Smooth muscle cell (in vitro differentiated cells): ENCODE data around the gene PSMG4. TPM values are rescaled to one million over a fixed set of nuclear protein-coding genes. Genes with fewer than 3 reads are reported as not detected.

ENCODE experiments used
- DNase-seq: peaks from one replicate; lab custom pipeline; 2025; ENCODE audit not compliant: unreplicated experiment; lab: John Stamatoyannopoulos, UW
- H2AFZ ChIP-seq: fragments of 200-600 bp; sonication (generic); 2 replicates; pipeline ENCODE4 v1.6.0; 2016; ENCODE audit warnings: antibody characterized with exemption, low read depth, mild to moderate bottlenecking
- H3F3A ChIP-seq: fragments of 200-600 bp; sonication (generic); 2 replicates; pipeline ENCODE4 v1.6.0; 2017; ENCODE audit warnings: antibody characterized with exemption, low read depth
- H3K27ac ChIP-seq: fragments of 200-600 bp; sonication (generic); 2 replicates; pipeline ENCODE4 v1.5.1; 2016; ENCODE audit warnings: low read depth, mild to moderate bottlenecking
- H3K27me3 ChIP-seq: fragments of 200-600 bp; sonication (generic); 2 replicates; pipeline ENCODE4 v1.6.1; 2016; ENCODE audit warnings: low read depth, mild to moderate bottlenecking
- H3K36me3 ChIP-seq: fragments of 200-600 bp; sonication (generic); 2 replicates; pipeline ENCODE4 v1.5.1; 2016; ENCODE audit warnings: low read depth
- H3K4me1 ChIP-seq: fragments of 200-600 bp; sonication (generic); 2 replicates; pipeline ENCODE4 v1.5.1; 2016; ENCODE audit warnings: low read depth
- H3K4me2 ChIP-seq: fragments of 200-600 bp; sonication (generic); 2 replicates; pipeline ENCODE4 v1.6.0; 2016; ENCODE audit warnings: mild to moderate bottlenecking
- H3K4me3 ChIP-seq: fragments of 200-600 bp; sonication (generic); 2 replicates; pipeline ENCODE4 v1.5.1; 2016; ENCODE audit warnings: mild to moderate bottlenecking
- H3K79me2 ChIP-seq: fragments of 200-600 bp; sonication (generic); 2 replicates; pipeline ENCODE4 v1.6.0; 2016; ENCODE audit warnings: low read depth, mild to moderate bottlenecking
- H3K9ac ChIP-seq: fragments of 200-600 bp; sonication (generic); 2 replicates; pipeline ENCODE4 v1.6.0; 2016; ENCODE audit warnings: low read depth
- H3K9me3 ChIP-seq: fragments of 200-600 bp; sonication (generic); replicated peaks from 2 replicates; pipeline ENCODE4 v1.5.1; 2016; ENCODE audit warnings: low read depth
- H4K20me1 ChIP-seq: fragments of 200-600 bp; sonication (generic); 2 replicates; pipeline ENCODE4 v1.6.0; 2016; ENCODE audit warnings: low read depth
- WGBS: methylation state at CpG from one replicate; pipeline ENCODE4 v1.1.7; 2016; ENCODE audit warnings: low lambda C conversion rate; 5-methylcytosine and 5-hydroxymethylcytosine counted together
- polyA plus RNA-seq: library from polyadenylated mRNA; unstranded; fragments of >200 nt; fragmentation: Nextera tagmentation; extraction: Ambion mirVana; gene quantifications from 2 replicates; pipeline ENCODE4 v1.2.1, GENCODE V29; 2016
- total RNA-seq: library from RNA; depleted of rRNA; stranded (reverse); fragments of >200 nt; gene quantifications from 2 replicates; pipeline ENCODE4 v1.2.3, GENCODE V29; 2014
- TF ChIP-seq, protein P1 (sequence below): fragments of 200-600 bp; sonication (generic); IDR thresholded peaks from 2 replicates; pipeline ENCODE4 v1.5.1; 2017; ENCODE audit warnings: borderline replicate concordance, mild to moderate bottlenecking, antibody characterized with exemption; ENCODE audit not compliant: insufficient read depth, poor library complexity, severe bottlenecking

PSMG4 gene
- total and polyA plus RNA-seq, 2 experiments from 2014 or later: 10.9 to 12.5 TPM

DNA sequence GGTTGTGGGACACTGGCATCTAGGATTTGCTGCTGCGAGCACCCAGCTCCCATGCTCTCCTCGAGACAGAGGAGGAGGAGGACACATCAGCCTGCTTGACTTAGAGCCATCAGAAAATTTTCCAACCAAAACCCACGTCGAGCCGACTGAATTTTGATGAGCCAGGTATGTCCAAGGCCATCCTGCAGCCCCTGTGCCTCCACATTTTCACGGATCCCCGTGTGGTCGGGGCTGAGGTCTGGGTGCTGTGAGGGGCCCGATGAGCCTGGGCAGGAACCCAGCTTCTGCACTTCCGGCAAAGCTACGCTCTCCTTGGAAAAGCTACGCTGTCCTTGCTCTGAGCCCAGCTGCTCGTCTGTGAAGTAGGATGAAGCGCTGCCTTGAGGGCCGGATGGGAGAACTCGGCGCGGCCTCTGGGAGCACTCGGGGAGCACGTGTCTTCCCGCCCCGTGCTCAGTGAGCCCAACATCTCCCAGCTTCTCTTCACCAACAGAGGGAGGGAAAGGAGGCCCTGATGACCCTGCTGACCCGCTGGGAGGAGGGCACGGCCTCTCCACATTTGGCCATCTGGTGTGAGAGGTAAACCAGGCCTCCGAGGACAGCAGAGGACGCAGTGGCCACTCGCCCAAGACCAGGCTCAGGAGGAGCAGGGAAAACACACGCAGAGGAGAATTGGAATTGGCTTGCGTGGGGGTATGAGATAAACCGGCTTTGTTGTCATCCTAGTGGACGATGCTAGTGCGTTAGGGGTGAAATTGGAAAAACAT is 33.9 kb downstream of the PSMG4 start:
- Histone ChIP-seq H2AFZ (no peak overlapping the region), H3K79me2 (no peaks in the 10 kb centered on the region), H3F3A (no peaks in the 10 kb centered on the region), H3K4me3 (no peak overlapping the region), H3K36me3 (no peaks in the 10 kb centered on the region), H4K20me1 (no peaks in the 10 kb centered on the region), H3K4me1 (no peaks in the 10 kb centered on the region), H3K9me3 (no peaks in the 10 kb centered on the region), H3K4me2 (no peak overlapping the region), H3K9ac (no peak overlapping the region), H3K27ac (no peak overlapping the region), H3K27me3 (no peaks in the 10 kb centered on the region)
- TF ChIP-seq, protein P1, sequence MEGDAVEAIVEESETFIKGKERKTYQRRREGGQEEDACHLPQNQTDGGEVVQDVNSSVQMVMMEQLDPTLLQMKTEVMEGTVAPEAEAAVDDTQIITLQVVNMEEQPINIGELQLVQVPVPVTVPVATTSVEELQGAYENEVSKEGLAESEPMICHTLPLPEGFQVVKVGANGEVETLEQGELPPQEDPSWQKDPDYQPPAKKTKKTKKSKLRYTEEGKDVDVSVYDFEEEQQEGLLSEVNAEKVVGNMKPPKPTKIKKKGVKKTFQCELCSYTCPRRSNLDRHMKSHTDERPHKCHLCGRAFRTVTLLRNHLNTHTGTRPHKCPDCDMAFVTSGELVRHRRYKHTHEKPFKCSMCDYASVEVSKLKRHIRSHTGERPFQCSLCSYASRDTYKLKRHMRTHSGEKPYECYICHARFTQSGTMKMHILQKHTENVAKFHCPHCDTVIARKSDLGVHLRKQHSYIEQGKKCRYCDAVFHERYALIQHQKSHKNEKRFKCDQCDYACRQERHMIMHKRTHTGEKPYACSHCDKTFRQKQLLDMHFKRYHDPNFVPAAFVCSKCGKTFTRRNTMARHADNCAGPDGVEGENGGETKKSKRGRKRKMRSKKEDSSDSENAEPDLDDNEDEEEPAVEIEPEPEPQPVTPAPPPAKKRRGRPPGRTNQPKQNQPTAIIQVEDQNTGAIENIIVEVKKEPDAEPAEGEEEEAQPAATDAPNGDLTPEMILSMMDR: no peak
- no peak for DNase-seq
- WGBS: 93% methylated on average over 30 of the region's 32 CpGs

DNA sequence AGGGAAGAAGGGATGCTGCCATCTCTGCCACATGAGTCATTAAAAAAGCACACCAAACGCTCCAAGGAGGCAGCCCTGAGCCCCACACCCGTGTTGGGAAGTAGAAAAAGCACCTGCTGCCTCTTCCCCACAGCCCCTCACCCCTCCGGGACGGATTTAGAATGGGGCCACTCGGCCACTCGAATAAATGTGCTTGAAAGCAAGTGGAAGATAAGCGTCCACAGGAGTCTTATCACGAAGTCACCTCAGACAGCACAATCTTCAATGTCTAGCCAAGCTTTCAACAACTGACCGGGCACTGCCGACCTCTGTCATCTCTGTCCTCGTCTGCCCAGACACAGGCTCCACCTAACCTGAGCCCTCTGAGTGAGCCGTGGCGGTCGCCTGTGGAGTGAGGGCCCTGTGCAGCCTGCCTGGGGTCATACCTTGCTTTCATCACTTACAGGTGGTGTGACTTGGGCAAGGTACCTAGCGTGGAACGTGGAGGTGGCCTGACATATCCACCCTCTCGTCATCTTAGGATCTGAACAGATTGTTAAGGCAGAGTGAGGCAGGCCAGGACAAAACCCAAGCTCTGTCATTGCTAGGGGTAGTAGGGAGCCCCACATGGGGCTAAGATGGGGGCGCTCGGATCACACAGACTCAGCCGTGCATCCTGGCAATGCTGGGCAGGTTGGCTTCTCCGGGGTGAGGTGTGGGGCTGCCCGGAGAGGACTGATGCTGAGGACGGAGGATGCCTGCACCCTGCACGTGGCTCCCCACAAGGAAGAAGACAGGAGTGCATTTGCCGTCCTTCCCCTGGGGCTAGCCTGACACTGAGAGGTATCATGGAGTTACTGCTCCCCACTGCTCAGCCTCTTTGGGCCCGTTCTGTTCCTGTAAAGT is 34.8 kb downstream of the PSMG4 start:
- no peaks in the 10 kb centered on the region for H4K20me1 ChIP-seq
- no peaks in the 10 kb centered on the region for H3K79me2 ChIP-seq
- H3K9me3 ChIP-seq: no peaks in the 10 kb centered on the region
- H3K9ac ChIP-seq: no peak overlapping the region
- no peak overlapping the region for H2AFZ ChIP-seq
- no peaks in the 10 kb centered on the region for H3K4me1 ChIP-seq
- 96% methylated on average over 26 of the region's 26 CpGs for WGBS
- no peak for DNase-seq
- TF ChIP-seq, protein P1: no peak
- no peaks in the 10 kb centered on the region for H3F3A ChIP-seq
- no peak overlapping the region for H3K27ac ChIP-seq
- H3K36me3 ChIP-seq: no peaks in the 10 kb centered on the region
- H3K27me3 ChIP-seq: no peaks in the 10 kb centered on the region
- no peak overlapping the region for H3K4me2 ChIP-seq
- no peak overlapping the region for H3K4me3 ChIP-seq

DNA sequence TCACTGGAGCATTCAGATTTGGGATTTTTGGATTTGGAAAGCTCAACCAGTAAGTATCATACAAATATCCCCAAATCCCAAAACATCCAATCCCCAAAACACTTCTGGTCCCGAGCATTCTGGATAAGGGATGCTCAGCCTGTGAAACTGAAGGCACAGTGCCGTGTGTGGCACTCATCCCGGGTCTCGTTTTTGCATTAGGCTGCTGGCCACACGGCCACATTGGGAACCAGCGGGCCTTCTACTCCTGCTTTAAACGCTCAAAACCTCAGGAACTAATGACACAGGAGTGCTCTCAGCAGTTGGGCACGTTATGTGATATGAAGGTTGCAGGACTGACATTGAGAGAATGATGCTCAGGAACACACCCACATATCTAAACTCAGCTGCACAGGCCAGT is 35.6 kb downstream of the PSMG4 start:
- TF ChIP-seq, protein P1: no peak
- H4K20me1 ChIP-seq: no peaks in the 10 kb centered on the region
- H3F3A ChIP-seq: no peaks in the 10 kb centered on the region
- no peaks in the 10 kb centered on the region for H3K79me2 ChIP-seq
- no peak overlapping the region for H3K9ac ChIP-seq
- H3K4me3 ChIP-seq: no peak overlapping the region
- no peak overlapping the region for H3K4me2 ChIP-seq
- H3K27me3 ChIP-seq: no peaks in the 10 kb centered on the region
- no peak overlapping the region for H2AFZ ChIP-seq
- no peak for DNase-seq
- H3K4me1 ChIP-seq: no peaks in the 10 kb centered on the region
- H3K36me3 ChIP-seq: no peaks in the 10 kb centered on the region
- no peaks in the 10 kb centered on the region for H3K9me3 ChIP-seq
- no peak overlapping the region for H3K27ac ChIP-seq
- WGBS: 94% methylated on average over 8 of the region's 8 CpGs
